Measurements from ENCODE around the gene ZNF618. TPM values are rescaled to one million over a fixed set of nuclear protein-coding genes. Genes with fewer than 3 reads are reported as not detected.

The ZNF618 gene, protein sequence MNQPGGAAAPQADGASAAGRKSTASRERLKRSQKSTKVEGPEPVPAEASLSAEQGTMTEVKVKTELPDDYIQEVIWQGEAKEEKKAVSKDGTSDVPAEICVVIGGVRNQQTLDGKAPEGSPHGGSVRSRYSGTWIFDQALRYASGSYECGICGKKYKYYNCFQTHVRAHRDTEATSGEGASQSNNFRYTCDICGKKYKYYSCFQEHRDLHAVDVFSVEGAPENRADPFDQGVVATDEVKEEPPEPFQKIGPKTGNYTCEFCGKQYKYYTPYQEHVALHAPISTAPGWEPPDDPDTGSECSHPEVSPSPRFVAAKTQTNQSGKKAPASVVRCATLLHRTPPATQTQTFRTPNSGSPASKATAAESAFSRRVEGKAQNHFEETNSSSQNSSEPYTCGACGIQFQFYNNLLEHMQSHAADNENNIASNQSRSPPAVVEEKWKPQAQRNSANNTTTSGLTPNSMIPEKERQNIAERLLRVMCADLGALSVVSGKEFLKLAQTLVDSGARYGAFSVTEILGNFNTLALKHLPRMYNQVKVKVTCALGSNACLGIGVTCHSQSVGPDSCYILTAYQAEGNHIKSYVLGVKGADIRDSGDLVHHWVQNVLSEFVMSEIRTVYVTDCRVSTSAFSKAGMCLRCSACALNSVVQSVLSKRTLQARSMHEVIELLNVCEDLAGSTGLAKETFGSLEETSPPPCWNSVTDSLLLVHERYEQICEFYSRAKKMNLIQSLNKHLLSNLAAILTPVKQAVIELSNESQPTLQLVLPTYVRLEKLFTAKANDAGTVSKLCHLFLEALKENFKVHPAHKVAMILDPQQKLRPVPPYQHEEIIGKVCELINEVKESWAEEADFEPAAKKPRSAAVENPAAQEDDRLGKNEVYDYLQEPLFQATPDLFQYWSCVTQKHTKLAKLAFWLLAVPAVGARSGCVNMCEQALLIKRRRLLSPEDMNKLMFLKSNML
- total RNA-seq (2013), result 0.96 TPM
- polyA plus RNA-seq (1 to 10 TPM in 1 of 3 donors, under 1 TPM in 2; 0.53 to 1.9 (median 0.78) TPM), polyA minus RNA-seq (1.7 and 3.2 TPM in 2 replicates), total RNA-seq (1.3 to 14.5 (median 5.0) reads per million in 11 experiments)

DNA sequence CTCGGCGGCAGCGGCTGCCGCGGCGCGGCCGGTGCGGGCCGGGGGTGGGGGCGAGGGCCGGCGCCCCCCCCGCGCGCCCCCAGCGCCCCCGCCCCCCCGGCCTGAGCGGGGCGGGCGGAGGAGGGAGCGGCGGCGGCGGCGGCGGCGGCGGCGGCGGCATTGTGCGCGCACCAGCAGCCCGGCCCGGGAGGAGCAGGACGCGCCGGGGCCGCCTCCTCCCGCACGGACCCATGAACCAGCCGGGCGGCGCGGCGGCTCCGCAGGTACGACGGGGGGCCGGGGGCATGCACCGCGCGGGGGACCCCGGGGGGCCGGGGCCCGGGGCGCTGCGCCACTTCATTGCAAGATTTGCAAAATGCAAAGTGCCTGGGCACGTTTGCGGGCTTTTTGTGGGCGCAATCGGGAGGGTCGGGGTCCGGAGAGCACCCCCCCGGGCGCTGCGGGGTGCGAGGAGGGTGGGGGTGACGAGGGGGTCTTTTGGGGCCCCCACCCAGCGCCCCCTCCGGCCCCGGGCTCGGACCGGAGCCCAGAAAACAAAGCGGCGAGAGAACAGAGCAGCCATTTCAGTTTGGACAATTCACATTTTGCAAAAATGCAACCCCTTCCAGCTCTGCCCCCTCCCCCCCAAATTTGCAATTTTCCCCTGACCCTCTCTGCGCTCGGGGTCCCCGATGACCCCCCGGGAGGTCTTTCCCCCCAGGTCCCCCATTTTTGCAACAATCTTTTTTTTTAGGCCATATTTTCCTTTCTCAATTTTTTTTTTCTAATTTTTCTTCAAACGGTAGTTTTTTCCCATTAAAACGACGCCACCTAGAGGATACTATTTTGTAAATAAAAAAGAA lies at the start of gene ZNF618:
Gene ZNF618, plus strand, starts transcription at position 159 of the 842 bp plus-strand sequence. Its CDS starts 72 bp downstream, at position 231.
- H3K36me3 ChIP-seq (replicated peaks in 1 of 2; ENCODE audit: control insufficient read depth in 1 of 2, insufficient read depth in 2 of 2, low read length in 2 of 2), result no peaks in the 10 kb centered on the region
- TF ChIP-seq, protein P1, sequence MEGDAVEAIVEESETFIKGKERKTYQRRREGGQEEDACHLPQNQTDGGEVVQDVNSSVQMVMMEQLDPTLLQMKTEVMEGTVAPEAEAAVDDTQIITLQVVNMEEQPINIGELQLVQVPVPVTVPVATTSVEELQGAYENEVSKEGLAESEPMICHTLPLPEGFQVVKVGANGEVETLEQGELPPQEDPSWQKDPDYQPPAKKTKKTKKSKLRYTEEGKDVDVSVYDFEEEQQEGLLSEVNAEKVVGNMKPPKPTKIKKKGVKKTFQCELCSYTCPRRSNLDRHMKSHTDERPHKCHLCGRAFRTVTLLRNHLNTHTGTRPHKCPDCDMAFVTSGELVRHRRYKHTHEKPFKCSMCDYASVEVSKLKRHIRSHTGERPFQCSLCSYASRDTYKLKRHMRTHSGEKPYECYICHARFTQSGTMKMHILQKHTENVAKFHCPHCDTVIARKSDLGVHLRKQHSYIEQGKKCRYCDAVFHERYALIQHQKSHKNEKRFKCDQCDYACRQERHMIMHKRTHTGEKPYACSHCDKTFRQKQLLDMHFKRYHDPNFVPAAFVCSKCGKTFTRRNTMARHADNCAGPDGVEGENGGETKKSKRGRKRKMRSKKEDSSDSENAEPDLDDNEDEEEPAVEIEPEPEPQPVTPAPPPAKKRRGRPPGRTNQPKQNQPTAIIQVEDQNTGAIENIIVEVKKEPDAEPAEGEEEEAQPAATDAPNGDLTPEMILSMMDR (IDR thresholded peaks at IDR 0.05), result no peak
- H3K27me3 ChIP-seq (ENCODE audit: control insufficient read depth in 2 of 2, insufficient read depth in 2 of 2, low read length in 2 of 2), result peaks cover 3 to 10% of the 10 kb centered on the region in 2 donors
- H3K9ac ChIP-seq (ENCODE audit: insufficient read depth, low read length, poor library complexity, severe bottlenecking), result peak within 1 kb of the TSS; percentile 82
- peaks cover 12 to 26% (median 14%) of the 10 kb centered on the region in 3 donors for H3K27me3 Mint-ChIP-seq (ENCODE audit: low read depth in 3 of 3)
- H3K36me3 Mint-ChIP-seq, result peaks cover 0 to 2% of the 10 kb centered on the region in 2 donors
- peaks cover 39% of the 10 kb centered on the region for H3K79me2 ChIP-seq (ENCODE audit: insufficient read depth, low read length)
- peaks cover 3 to 6% of the 10 kb centered on the region in 2 donors for H3K4me1 ChIP-seq (ENCODE audit: control insufficient read depth in 1 of 2, insufficient read depth in 2 of 2, low read length in 2 of 2)
- peak within 1 kb of the TSS; percentile 51 to 86 (median 72) for H3K4me3 ChIP-seq (replicated peaks in 1 of 3; ENCODE audit: low read depth in 2 of 3, low read length in 3 of 3)
- intact Hi-C loops (cut with micrococcal nuclease), result loop anchor here (2.0 to 5.0 kb wide), 2 partner anchors 69 to 70 kb away; no protein-coding TSS in a partner anchor
- H3K4me1 Mint-ChIP-seq, result peaks cover 13% of the 10 kb centered on the region
- peak within 1 kb of the TSS; percentile 81 for H3K4me2 ChIP-seq (replicated peaks; ENCODE audit: extremely low read depth, low read length, poor library complexity, severe bottlenecking)
- no peaks in the 10 kb centered on the region for H4K20me1 ChIP-seq (ENCODE audit: insufficient read depth, low read length)
- no peaks in the 10 kb centered on the region for H3K9me3 ChIP-seq (replicated peaks in 1 of 2; ENCODE audit: control insufficient read depth in 1 of 2, insufficient read depth in 1 of 2, low read length in 2 of 2)
- H3K27ac Mint-ChIP-seq, result peak within 1 kb of the TSS in 6 of 7 donors; percentile 2 to 88 (median 66)
- peak within 1 kb of the TSS; percentile 95 for H2AFZ ChIP-seq (ENCODE audit: insufficient read depth, low read depth, low read length, poor library complexity, severe bottlenecking)
- peak within 1 kb of the TSS in 1 of 2 donors; percentile 42 for H3K27ac ChIP-seq (ENCODE audit: low read depth in 1 of 2, low read length in 2 of 2)
- peak within 1 kb of the TSS; percentile 96 to 99 for H3K4me3 Mint-ChIP-seq
- 0% methylated on average over 53 of the region's 84 CpGs for WGBS (ENCODE audit: insufficient coverage)
- H3K9me3 Mint-ChIP-seq, result peaks cover 0 to 1% (median 0%) of the 10 kb centered on the region in 7 donors
- peak in 1 of 3 donors; percentile 16 for DNase-seq

Data from CD14-positive monocyte (primary cell).